CD4-positive, alpha-beta T cell treated with Interleukin-10 for 1 hour (primary cell): ENCODE measurements around the gene ACAD9.
"Not testable (repeated sequence)": the region's sequence is repeated elsewhere in the genome, so short reads cannot be mapped to it uniquely, and the experiment has no call there.

Source experiments
- DNase-seq: peaks from one replicate; pipeline ENCODE4 v3.0.0-alpha.2; 2020

ACAD9 gene

GRCh38 chr3:128903501-128903900 lies 24.1 kb downstream of the ACAD9 start:
- DNase-seq, result no peak

- DNase-seq, result no peak
These were observed 26.8 kb downstream of the ACAD9 start for GRCh38 chr3:128906031-128906803.

GRCh38 chr3:128906804-128907525 lies 27.5 kb downstream of the ACAD9 start:
- no peak for DNase-seq

GRCh38 chr3:128907706-128908445 lies 28.5 kb downstream of the ACAD9 start:
- DNase-seq, result no peak

- no peak for DNase-seq
These were observed 29.5 kb downstream of the ACAD9 start for GRCh38 chr3:128908951-128909350.

GRCh38 chr3:128910006-128910405 lies 30.6 kb downstream of the ACAD9 start:
- DNase-seq, result no peak

GRCh38 chr3:128911911-128912310 lies 32.5 kb downstream of the ACAD9 start:
- no peak for DNase-seq

- DNase-seq, result no peak
These were observed 35.7 kb downstream of the ACAD9 start for GRCh38 chr3:128914966-128915645.

GRCh38 chr3:128917291-128917690 lies 37.9 kb downstream of the ACAD9 start:
- DNase-seq, result no peak

GRCh38 chr3:128919988-128920387 lies 40.6 kb downstream of the ACAD9 start:
- DNase-seq, result no peak

- DNase-seq, result peak; percentile 53
These were observed 43.5 kb downstream of the ACAD9 start for GRCh38 chr3:128922804-128923459.

- DNase-seq, result peak; percentile 34
These were observed 44.2 kb downstream of the ACAD9 start for GRCh38 chr3:128923576-128923975.

- DNase-seq, result not testable (repeated sequence)
These were observed 44.6 kb downstream of the ACAD9 start for GRCh38 chr3:128923986-128924385.

GRCh38 chr3:128929364-128929763 lies 49.9 kb downstream of the ACAD9 start:
- DNase-seq, result no peak

- no peak for DNase-seq
These were observed 51.6 kb downstream of the ACAD9 start for GRCh38 chr3:128931046-128931445.

GRCh38 chr3:128932516-128933212 lies 53.2 kb downstream of the ACAD9 start:
- DNase-seq, result no peak

- no peak for DNase-seq
These were observed 53.9 kb downstream of the ACAD9 start for GRCh38 chr3:128933213-128933921.

GRCh38 chr3:128933922-128934253 lies 54.5 kb downstream of the ACAD9 start:
- DNase-seq, result no peak

- DNase-seq, result no peak
These were observed 56.5 kb downstream of the ACAD9 start for GRCh38 chr3:128935922-128936321.

GRCh38 chr3:128936341-128936740 lies 56.9 kb downstream of the ACAD9 start:
- DNase-seq, result no peak

GRCh38 chr3:128940252-128940651 lies 60.8 kb downstream of the ACAD9 start:
- no peak for DNase-seq
